ENCODE data around the gene ARL8A. TPM values are rescaled to one million over a fixed set of nuclear protein-coding genes. Genes with fewer than 3 reads are reported as not detected.
"Not testable (repeated sequence)": the region's sequence is repeated elsewhere in the genome, so short reads cannot be mapped to it uniquely, and the experiment has no call there.

The ARL8A gene
- total RNA-seq = 10 to 100 TPM; 25.8 to 33.7 TPM

GRCh38 chr1:202144402-202145067 is at the start of gene ARL8A:
Gene ARL8A (minus strand): TSS chr1:202144737. CDS start chr1:202144572, 165 bp downstream.
- ATAC-seq (peak; percentile 69), DNase-seq (peak; percentile 73)
- TF ChIP-seq CTCF (IDR thresholded peaks at IDR 0.05) = no peak
- ChIA-PET POLR2A (interaction anchor here (0.6 to 7.7 kb wide), 4 partner anchors 15 to 190 kb away, joined by 4 to 124 read pairs (median 4); partner anchors contain the start of gene PTPN7), CTCF (interaction anchor here (2.1 to 5.4 kb wide), 3 partner anchors 10 to 15 kb away, joined by 17 to 38 read pairs (median 27); partner anchors contain the start of gene PTPN7)
- Mint-ChIP-seq H3K27me3 (no peaks in the 10 kb centered on the region), H3K4me1 (ENCODE audit: low read depth) (peaks cover 34% of the 10 kb centered on the region), H3K36me3 (ENCODE audit: low read depth) (peaks cover 23% of the 10 kb centered on the region), H3K27ac (peak within 1 kb of the TSS; percentile 94), H3K4me3 (peak within 1 kb of the TSS; percentile 95), H3K9me3 (no peaks in the 10 kb centered on the region)
- intact Hi-C loops (cut with micrococcal nuclease) = no loop called here

- Mint-ChIP-seq H3K27me3 (peaks cover 14% of the 10 kb centered on the region), H3K27ac (no peak overlapping the region), H3K9me3 (no peaks in the 10 kb centered on the region), H3K4me3 (no peak overlapping the region), H3K4me1 (ENCODE audit: low read depth) (peaks cover 19% of the 10 kb centered on the region), H3K36me3 (ENCODE audit: low read depth) (no peaks in the 10 kb centered on the region)
- intact Hi-C loops (cut with micrococcal nuclease) = no loop called here
- no peak for TF ChIP-seq CTCF (IDR thresholded peaks at IDR 0.05)
- CTCF ChIA-PET = interaction anchor here (1.0 to 5.3 kb wide), 6 partner anchors 12 to 521 kb away, joined by 3 to 58 read pairs (median 12); no protein-coding TSS in a partner anchor
- ATAC-seq = no peak
- no peak for DNase-seq
- POLR2A ChIA-PET = no interaction called here
These were observed 49.8 kb upstream of the ARL8A start for GRCh38 chr1:202194328-202194648.

- no peak within 1 kb of the TSS for H3K27ac Mint-ChIP-seq
- no peaks in the 10 kb centered on the region for H3K36me3 Mint-ChIP-seq (ENCODE audit: low read depth)
- ChIA-PET POLR2A (no interaction called here), CTCF (interaction anchor here (1.0 to 5.3 kb wide), 27 partner anchors 9 to 521 kb away, joined by 3 to 58 read pairs (median 8); partner anchors contain the start of gene PTPN7)
- peaks cover 14% of the 10 kb centered on the region for H3K27me3 Mint-ChIP-seq
- no peaks in the 10 kb centered on the region for H3K9me3 Mint-ChIP-seq
- ATAC-seq (peak; percentile 5), DNase-seq (no peak)
- no peak within 1 kb of the TSS for H3K4me3 Mint-ChIP-seq
- no peak for TF ChIP-seq CTCF (IDR thresholded peaks at IDR 0.05)
- intact Hi-C loops (cut with micrococcal nuclease) = loop anchor here (2.0 kb wide), 1 partner anchor 125 kb away; no protein-coding TSS in a partner anchor
- peaks cover 15% of the 10 kb centered on the region for H3K4me1 Mint-ChIP-seq (ENCODE audit: low read depth)
These were observed 49.2 kb upstream of the ARL8A start, which contains the start of gene LGR6 for GRCh38 chr1:202193614-202194327. Gene LGR6 (plus strand): TSS chr1:202193799. CDS start chr1:202193990, 191 bp downstream.

GRCh38 chr1:202192770-202193613 is 48.5 kb upstream of the ARL8A start:
- CTCF ChIA-PET = interaction anchor here (0.8 to 5.3 kb wide), 44 partner anchors 8 to 527 kb away, joined by 3 to 58 read pairs (median 6); partner anchors contain the start of gene PTPN7
- no peak overlapping the region for H3K4me3 Mint-ChIP-seq
- no peaks in the 10 kb centered on the region for H3K36me3 Mint-ChIP-seq (ENCODE audit: low read depth)
- H3K4me1 Mint-ChIP-seq (ENCODE audit: low read depth) = peaks cover 7% of the 10 kb centered on the region
- peak; percentile 75 for DNase-seq
- peaks cover 14% of the 10 kb centered on the region for H3K27me3 Mint-ChIP-seq
- intact Hi-C loops (cut with micrococcal nuclease) = loop anchor here (2.0 kb wide), 1 partner anchor 126 kb away; no protein-coding TSS in a partner anchor
- peak; percentile 72 for ATAC-seq
- no peaks in the 10 kb centered on the region for H3K9me3 Mint-ChIP-seq
- POLR2A ChIA-PET = interaction anchor here (0.6 to 0.7 kb wide), 2 partner anchors 28 to 90 kb away, joined by 3 to 4 read pairs; no protein-coding TSS in a partner anchor
- H3K27ac Mint-ChIP-seq = no peak overlapping the region
- TF ChIP-seq CTCF (IDR thresholded peaks at IDR 0.05) = peak; percentile 85

GRCh38 chr1:202191391-202191790 is 46.9 kb upstream of the ARL8A start:
- H3K36me3 Mint-ChIP-seq (ENCODE audit: low read depth); DNase-seq; intact Hi-C loops (cut with micrococcal nuclease); H3K4me1 Mint-ChIP-seq (ENCODE audit: low read depth); H3K27ac Mint-ChIP-seq; H3K4me3 Mint-ChIP-seq; POLR2A ChIA-PET; ATAC-seq; H3K9me3 Mint-ChIP-seq: not testable (repeated sequence)
- CTCF ChIA-PET = interaction anchor here (2.4 to 2.5 kb wide), 2 partner anchors 117 to 129 kb away, joined by 15 to 19 read pairs; no protein-coding TSS in a partner anchor
- H3K27me3 Mint-ChIP-seq = peaks cover 14% of the 10 kb centered on the region

Data from activated CD8-positive, alpha-beta T cell treated with anti-CD3 and anti-CD28 coated beads for 36 hours (primary cell).